H9 (cell line): ENCODE results near the gene SPATA6L. TPM values are rescaled to one million over a fixed set of nuclear protein-coding genes. Genes with fewer than 3 reads are reported as not detected.

ENCODE experiments used
- DNase-seq: peaks from one replicate; pipeline ENCODE4 v3.0.0-alpha.2; 2017
- H2AFZ ChIP-seq: one replicate; pipeline ENCODE4 v1.6.1; 2013; ENCODE audit warnings: mild to moderate bottlenecking, low read length, control low read depth, moderate library complexity
- H2AK5ac ChIP-seq: 2 replicates; pipeline ENCODE4 v1.6.1; 2013; ENCODE audit warnings: low read length, control low read depth, mixed read lengths; ENCODE audit not compliant: insufficient read length
- H2BK120ac ChIP-seq: one replicate; pipeline ENCODE4 v1.6.1; 2013; ENCODE audit warnings: low read depth, mild to moderate bottlenecking, low read length, control low read depth, inconsistent platforms; ENCODE audit not compliant: poor library complexity, severe bottlenecking
- H2BK12ac ChIP-seq: 2 replicates; pipeline ENCODE4 v1.6.1; 2013; ENCODE audit warnings: low read length, control low read depth, mixed read lengths, low read depth; ENCODE audit not compliant: insufficient read length
- H2BK15ac ChIP-seq: 2 replicates; pipeline ENCODE4 v1.6.1; 2013; ENCODE audit warnings: low read depth, low read length, control low read depth
- H2BK20ac ChIP-seq: one replicate; pipeline ENCODE4 v1.6.1; 2013; ENCODE audit warnings: low read depth, mild to moderate bottlenecking, low read length, control low read depth, inconsistent platforms; ENCODE audit not compliant: poor library complexity, severe bottlenecking
- H2BK5ac ChIP-seq: 2 replicates; pipeline ENCODE4 v1.6.1; 2013; ENCODE audit warnings: low read length, control low read depth, mixed read lengths; ENCODE audit not compliant: insufficient read length
- H3K14ac ChIP-seq: 2 replicates; pipeline ENCODE4 v1.6.1; 2013; ENCODE audit warnings: low read length, control low read depth; ENCODE audit not compliant: insufficient read depth
- H3K18ac ChIP-seq: 2 replicates; pipeline ENCODE4 v1.6.1; 2013; ENCODE audit warnings: low read depth, mild to moderate bottlenecking, mixed read lengths, low read length, control low read depth; ENCODE audit not compliant: insufficient read length
- H3K23ac ChIP-seq: 2 replicates; pipeline ENCODE4 v1.6.1; 2013; ENCODE audit warnings: low read length, control low read depth, mixed read lengths, low read depth; ENCODE audit not compliant: insufficient read length
- H3K23me2 ChIP-seq: 2 replicates; pipeline ENCODE4 v1.6.1; 2013; ENCODE audit warnings: low read depth, mild to moderate bottlenecking, mixed read lengths, low read length, control low read depth; ENCODE audit not compliant: insufficient read length, poor library complexity, severe bottlenecking
- H3K27ac ChIP-seq: 2 replicates; pipeline ENCODE4 v1.5.1; 2013; ENCODE audit warnings: low read length, control low read depth, mixed read lengths, low read depth; ENCODE audit not compliant: insufficient read length
- H3K27me3 ChIP-seq: 2 replicates; pipeline ENCODE4 v1.6.1; 2013; ENCODE audit warnings: low read length, control low read depth, inconsistent platforms; ENCODE audit not compliant: insufficient read depth
- H3K4ac ChIP-seq: 2 replicates; pipeline ENCODE4 v1.6.1; 2013; ENCODE audit warnings: low read depth, mild to moderate bottlenecking, control low read depth, inconsistent platforms, low read length, moderate library complexity
- H3K4me1 ChIP-seq: 2 replicates; pipeline ENCODE4 v1.6.1; 2013; ENCODE audit warnings: low read length, control low read depth, inconsistent platforms; ENCODE audit not compliant: insufficient read depth
- H3K4me2 ChIP-seq: 2 replicates; pipeline ENCODE4 v1.6.1; 2013; ENCODE audit warnings: low read length, control low read depth, mixed read lengths; ENCODE audit not compliant: insufficient read length, insufficient read depth
- H3K56ac ChIP-seq: 2 replicates; pipeline ENCODE4 v1.6.1; 2013; ENCODE audit warnings: low read depth, mild to moderate bottlenecking, mixed read lengths, low read length, control low read depth; ENCODE audit not compliant: insufficient read length
- H3K79me1 ChIP-seq: 2 replicates; pipeline ENCODE4 v1.6.1; 2013; ENCODE audit warnings: low read depth, mild to moderate bottlenecking, moderate library complexity, low read length, control low read depth, inconsistent platforms; ENCODE audit not compliant: insufficient read depth, poor library complexity, severe bottlenecking
- H3K79me2 ChIP-seq: 2 replicates; pipeline ENCODE4 v1.6.1; 2013; ENCODE audit warnings: low read length, control low read depth, inconsistent platforms; ENCODE audit not compliant: insufficient read depth
- H3K9ac ChIP-seq: 2 replicates; pipeline ENCODE4 v1.6.1; 2013; ENCODE audit warnings: low read length, control low read depth, mixed read lengths; ENCODE audit not compliant: insufficient read length; ENCODE audit errors: extremely low read depth
- H3K9me3 ChIP-seq: one replicate; pipeline ENCODE4 v1.6.1; 2013; ENCODE audit warnings: low read depth, low read length, inconsistent platforms; ENCODE audit not compliant: control insufficient read depth
- H3T11ph ChIP-seq: one replicate; pipeline ENCODE4 v1.6.1; 2013; ENCODE audit warnings: mild to moderate bottlenecking, low read length, control low read depth, inconsistent platforms
- H4K20me1 ChIP-seq: one replicate; pipeline ENCODE4 v1.6.1; 2013; ENCODE audit not compliant: control insufficient read depth, insufficient read length, insufficient read depth
- H4K5ac ChIP-seq: 2 replicates; pipeline ENCODE4 v1.6.1; 2013; ENCODE audit warnings: low read depth, mild to moderate bottlenecking, mixed read lengths, low read length, control low read depth; ENCODE audit not compliant: insufficient read length
- H4K8ac ChIP-seq: replicated peaks from 2 replicates; pipeline ENCODE4 v1.6.1; 2013; ENCODE audit warnings: low read length, control low read depth, mixed read lengths, low read depth; ENCODE audit not compliant: insufficient read length
- H4K91ac ChIP-seq: 2 replicates; pipeline ENCODE4 v1.6.1; 2013; ENCODE audit warnings: low read depth, mild to moderate bottlenecking, moderate library complexity, mixed read lengths, low read length, control low read depth; ENCODE audit not compliant: insufficient read length
- H3K27ac Mint-ChIP-seq, 3 experiments: 2 replicates in 2 of 3; 3 replicates in 1 of 3; pipeline ENCODE4 v1.8.0; 2020 to 2021; ENCODE audit warnings: mixed read lengths in 3 of 3, mild to moderate bottlenecking in 1 of 3, moderate library complexity in 1 of 3
- H3K27me3 Mint-ChIP-seq: 2 replicates; pipeline ENCODE4 v1.8.0; 2021; ENCODE audit warnings: low read depth, mild to moderate bottlenecking, moderate library complexity, mixed read lengths
- H3K36me3 Mint-ChIP-seq, 3 experiments: 2 replicates in 2 of 3; 3 replicates in 1 of 3; pipeline ENCODE4 v1.8.0; 2020 to 2021; ENCODE audit warnings: low read depth in 3 of 3, mixed read lengths in 3 of 3; ENCODE audit not compliant: insufficient read depth in 1 of 3
- H3K4me1 Mint-ChIP-seq, 2 experiments: 2 replicates each; pipeline ENCODE4 v1.8.0; 2020; ENCODE audit warnings: mixed read lengths in 2 of 2
- H3K4me3 Mint-ChIP-seq, 2 experiments: 2 replicates in 1 of 2; 3 replicates in 1 of 2; pipeline ENCODE4 v1.8.0; 2020 to 2021; ENCODE audit warnings: mild to moderate bottlenecking in 2 of 2, mixed read lengths in 2 of 2, moderate library complexity in 1 of 2
- H3K9me3 Mint-ChIP-seq, 2 experiments: 2 replicates in 1 of 2; 3 replicates in 1 of 2; pipeline ENCODE4 v1.8.0; 2020; ENCODE audit warnings: mild to moderate bottlenecking in 2 of 2, mixed read lengths in 2 of 2, moderate library complexity in 1 of 2
- WGBS: extraction: QIAGEN DNeasy Blood & Tissue Kit; methylation state at CpG from one replicate; pipeline ENCODE4 v1.1.7; 2013; ENCODE audit warnings: missing lambda C conversion rate, low lambda C conversion rate, mixed read lengths; ENCODE audit not compliant: insufficient read length; ENCODE audit errors: extremely low coverage; 5-methylcytosine and 5-hydroxymethylcytosine counted together
- total RNA-seq: library from RNA; stranded (reverse); gene quantifications from 2 replicates; pipeline ENCODE4 v1.2.1, GENCODE V29; 2021
- TF ChIP-seq, protein P1 (sequence below): fragments of 200-600 bp; sonication (generic); conservative IDR thresholded peaks from 3 replicates; pipeline ENCODE4 v1.8.0; 2021; ENCODE audit warnings: antibody characterized with exemption, mild to moderate bottlenecking

Gene SPATA6L
- total RNA-seq, 1 experiment from 2014 or later, result 0.87 TPM

DNA sequence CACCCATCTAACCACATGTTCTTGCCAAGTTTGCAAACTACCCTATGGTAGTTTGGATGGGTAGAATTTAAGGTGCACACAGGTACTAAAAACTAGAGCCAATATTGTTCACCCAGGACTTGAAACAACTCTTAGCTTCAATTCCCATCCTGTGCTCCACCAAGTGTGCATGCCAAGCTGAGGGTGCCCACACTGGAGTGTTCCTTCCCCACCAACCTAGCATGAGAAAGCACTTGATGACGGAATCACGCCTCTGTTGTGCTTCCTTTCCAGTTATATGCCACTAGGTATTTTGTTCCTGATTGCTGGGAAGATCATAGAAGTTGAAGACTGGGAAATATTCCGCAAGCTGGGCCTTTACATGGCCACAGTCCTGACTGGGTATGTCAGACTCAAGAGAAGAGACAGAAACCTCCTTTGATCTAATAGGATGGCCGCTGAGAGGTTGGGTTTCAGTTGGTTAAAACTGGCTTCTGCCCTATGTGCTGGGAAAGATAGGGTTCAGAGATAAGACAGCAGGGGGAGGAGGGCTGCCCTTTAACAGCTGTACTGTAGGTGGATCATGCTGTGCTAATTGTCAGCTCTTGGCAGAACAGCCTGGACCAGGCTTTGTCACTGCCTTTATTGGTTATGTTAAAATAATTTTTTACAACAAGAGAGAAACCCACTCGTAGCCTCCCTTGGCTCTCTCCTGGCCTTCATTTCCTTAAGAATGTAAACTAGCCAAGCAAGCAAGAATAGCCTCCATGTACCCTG is 92.5 kb downstream of the SPATA6L start:
- peaks cover 0 to 4% (median 0%) of the 10 kb centered on the region in 3 experiments; a peak in 1 of 7 replicates for H3K36me3 Mint-ChIP-seq
- no peak for DNase-seq

More for the DNA sequence above, 92.5 kb downstream of the SPATA6L start:
- no peak overlapping the region for H2BK15ac ChIP-seq
- no peak overlapping the region for H2BK20ac ChIP-seq
- H3K14ac ChIP-seq, result no peak overlapping the region
- no peaks in the 10 kb centered on the region for H3K79me2 ChIP-seq
- TF ChIP-seq, protein P1, sequence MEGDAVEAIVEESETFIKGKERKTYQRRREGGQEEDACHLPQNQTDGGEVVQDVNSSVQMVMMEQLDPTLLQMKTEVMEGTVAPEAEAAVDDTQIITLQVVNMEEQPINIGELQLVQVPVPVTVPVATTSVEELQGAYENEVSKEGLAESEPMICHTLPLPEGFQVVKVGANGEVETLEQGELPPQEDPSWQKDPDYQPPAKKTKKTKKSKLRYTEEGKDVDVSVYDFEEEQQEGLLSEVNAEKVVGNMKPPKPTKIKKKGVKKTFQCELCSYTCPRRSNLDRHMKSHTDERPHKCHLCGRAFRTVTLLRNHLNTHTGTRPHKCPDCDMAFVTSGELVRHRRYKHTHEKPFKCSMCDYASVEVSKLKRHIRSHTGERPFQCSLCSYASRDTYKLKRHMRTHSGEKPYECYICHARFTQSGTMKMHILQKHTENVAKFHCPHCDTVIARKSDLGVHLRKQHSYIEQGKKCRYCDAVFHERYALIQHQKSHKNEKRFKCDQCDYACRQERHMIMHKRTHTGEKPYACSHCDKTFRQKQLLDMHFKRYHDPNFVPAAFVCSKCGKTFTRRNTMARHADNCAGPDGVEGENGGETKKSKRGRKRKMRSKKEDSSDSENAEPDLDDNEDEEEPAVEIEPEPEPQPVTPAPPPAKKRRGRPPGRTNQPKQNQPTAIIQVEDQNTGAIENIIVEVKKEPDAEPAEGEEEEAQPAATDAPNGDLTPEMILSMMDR, result no peak
- no peak overlapping the region for H2AFZ ChIP-seq
- no peak overlapping the region for H3T11ph ChIP-seq
- peaks cover 8 to 9% of the 10 kb centered on the region in 2 experiments for H3K4me1 Mint-ChIP-seq
- no peak overlapping the region for H4K91ac ChIP-seq
- no peaks in the 10 kb centered on the region for H3K27me3 ChIP-seq
- no peak overlapping the region for H2BK5ac ChIP-seq
- H4K20me1 ChIP-seq, result no peaks in the 10 kb centered on the region
- no peak overlapping the region for H2BK12ac ChIP-seq
- no peak overlapping the region for H3K9ac ChIP-seq
- H3K79me1 ChIP-seq, result no peaks in the 10 kb centered on the region
- H3K4me2 ChIP-seq, result no peak overlapping the region
- no peak overlapping the region for H2AK5ac ChIP-seq
- no peaks in the 10 kb centered on the region for H3K27me3 Mint-ChIP-seq
- H3K23ac ChIP-seq, result no peak overlapping the region
- H4K8ac ChIP-seq, result no peak overlapping the region
- no peaks in the 10 kb centered on the region for H3K23me2 ChIP-seq
- H3K56ac ChIP-seq, result no peak overlapping the region
- H2BK120ac ChIP-seq, result no peak overlapping the region
- no peak overlapping the region for H4K5ac ChIP-seq
- H3K9me3 ChIP-seq, result no peaks in the 10 kb centered on the region
- H3K9me3 Mint-ChIP-seq, result no peaks in the 10 kb centered on the region
- no peak overlapping the region for H3K4ac ChIP-seq
- H3K27ac Mint-ChIP-seq, result peak overlapping the region in 2 of 3 experiments; percentile 38 to 79; a peak in 1 of 7 replicates
- H3K4me1 ChIP-seq, result no peaks in the 10 kb centered on the region
- WGBS, result no CpG with 5 or more reads among the region's 5 CpGs
- H3K18ac ChIP-seq, result no peak overlapping the region
- no peak overlapping the region for H3K4me3 Mint-ChIP-seq
- H3K27ac ChIP-seq, result no peak overlapping the region
